HepG2 (cell line): ENCODE measurements around the gene RREB1. TPM values are rescaled to one million over a fixed set of nuclear protein-coding genes. Genes with fewer than 3 reads are reported as not detected.

Experiments used
- ATAC-seq: fragments of 200-7000 bp; cut with Tn5 transposase; 3 replicates; pipeline ENCODE4 v1.9.1; 2020; ENCODE audit warnings: mild to moderate bottlenecking, moderate library complexity
- BruUV-seq: library from RNA; stranded (reverse); fragments of 400-500 nt; replicated peaks from 2 replicates; lab custom pipeline; 2021; lab: Mats Ljungman, UMichigan
- CTCF ChIA-PET: fragments of 300-600 bp; formaldehyde crosslinking; extraction: SDS; loops from one replicate; lab custom pipeline; 2021; ENCODE audit warnings: low total read pairs, inconsistent platforms, low intra/inter-chr PET ratio; lab: Yijun Ruan, JAX
- POLR2A ChIA-PET: fragments of 350-600 bp; sonication (Branson Sonifier 250); formaldehyde crosslinking; loops from one replicate; lab custom pipeline; 2020; ENCODE audit warnings: antibody characterized with exemption, inconsistent platforms; lab: Yijun Ruan, JAX
- DNase-seq: peaks from one replicate; pipeline ENCODE4 v3.0.0-alpha.2; 2015; ENCODE audit warnings: low spot score
- FAIRE-seq: peaks from 3 replicates; lab custom pipeline; 2011; peaks lifted over from hg19 to GRCh38; lab: Jason Lieb, UNC
- H2AFZ ChIP-seq: one replicate; pipeline ENCODE4 v1.6.1; 2011; ENCODE audit warnings: low read length, inconsistent platforms
- H3K27ac ChIP-seq: fragments of 300-600 bp; 3 replicates; pipeline ENCODE4 v1.8.0; 2011; ENCODE audit warnings: mixed run types, mild to moderate bottlenecking, mixed read lengths, low read length, inconsistent platforms; ENCODE audit not compliant: insufficient read depth; ENCODE audit errors: extremely low read length
- H3K27me3 ChIP-seq, 2 experiments: fragments of 200-600 bp in 1 of 2; 2 replicates in 1 of 2; 3 replicates in 1 of 2; pipeline versions ENCODE4 v1.6.0 to v1.8.0; 2011; ENCODE audit warnings: low read length in 2 of 2, mild to moderate bottlenecking in 2 of 2, moderate library complexity in 2 of 2, inconsistent platforms in 1 of 2; ENCODE audit not compliant: insufficient read depth in 2 of 2, control insufficient read depth in 1 of 2
- H3K36me3 ChIP-seq, 2 experiments: fragments of 200-600 bp in 1 of 2; replicated peaks in 1 of 2; 2 replicates in 1 of 2; 3 replicates in 1 of 2; pipeline versions ENCODE4 v1.5.1 to v1.8.0; 2011; ENCODE audit warnings: low read length in 2 of 2, inconsistent platforms in 1 of 2; ENCODE audit not compliant: insufficient read depth in 2 of 2, control insufficient read depth in 1 of 2
- H3K4me1 ChIP-seq: 2 replicates; pipeline ENCODE4 v1.5.1; 2012; ENCODE audit warnings: low read length, inconsistent platforms; ENCODE audit not compliant: insufficient read depth
- H3K4me2 ChIP-seq: 2 replicates; pipeline ENCODE4 v1.6.0; 2011; ENCODE audit warnings: low read depth, low read length, inconsistent platforms
- H3K4me3 ChIP-seq, 3 experiments: fragments of 200-600 bp in 1 of 3; sonication (generic), shearing (Covaris generic) in 1 of 3; replicated peaks in 1 of 3; 2 replicates each; pipeline ENCODE4 v1.5.1; 2011 to 2016; ENCODE audit warnings: low read length in 3 of 3, inconsistent platforms in 2 of 3, low read depth in 2 of 3, mild to moderate bottlenecking in 2 of 3, control low read depth in 1 of 3, mixed read lengths in 1 of 3; ENCODE audit not compliant: insufficient read depth in 1 of 3
- H3K79me2 ChIP-seq: one replicate; pipeline ENCODE4 v1.6.1; 2011; ENCODE audit warnings: low read length, inconsistent platforms; ENCODE audit not compliant: insufficient read depth
- H3K9ac ChIP-seq: 2 replicates; pipeline ENCODE4 v1.6.0; 2011; ENCODE audit warnings: mild to moderate bottlenecking, low read depth, low read length, inconsistent platforms; ENCODE audit not compliant: insufficient read depth
- H3K9me3 ChIP-seq: 2 replicates; pipeline ENCODE4 v1.5.1; 2012; ENCODE audit warnings: mild to moderate bottlenecking, low read length
- H4K20me1 ChIP-seq: 2 replicates; pipeline ENCODE4 v1.6.0; 2011; ENCODE audit warnings: inconsistent platforms, mild to moderate bottlenecking, low read length, moderate library complexity; ENCODE audit not compliant: insufficient read depth
- AHDC1 ChIP-seq: sonication (generic); formaldehyde crosslinking; IDR thresholded peaks from 2 replicates; pipeline ENCODE4 v1.5.1; 2020; ENCODE audit warnings: mild to moderate bottlenecking, missing genetic modification reagents, borderline replicate concordance
- FOSL2 ChIP-seq: sonication (generic); formaldehyde crosslinking; IDR thresholded peaks from 2 replicates; pipeline ENCODE4 v1.4.0; 2020; ENCODE audit warnings: missing genetic modification reagents
- IRF1 ChIP-seq: sonication (generic); formaldehyde crosslinking; IDR thresholded peaks from 2 replicates; pipeline ENCODE4 v1.4.0; 2020; ENCODE audit warnings: low read depth, mild to moderate bottlenecking, missing genetic modification reagents
- MBNL3 ChIP-seq: fragments of 250-450 bp; sonication (Bioruptor Pico); conservative IDR thresholded peaks from 2 replicates; pipeline ENCODE4 v1.8.0; 2022; ENCODE audit warnings: mild to moderate bottlenecking, inconsistent platforms
- MEIS1 ChIP-seq: sonication (generic); formaldehyde crosslinking; IDR thresholded peaks from 2 replicates; pipeline ENCODE4 v1.9.0; 2021; ENCODE audit warnings: mild to moderate bottlenecking, missing genetic modification reagents, moderate library complexity, borderline replicate concordance
- NR3C1 ChIP-seq: sonication (generic); formaldehyde crosslinking; IDR thresholded peaks from 2 replicates; pipeline ENCODE4 v1.4.0; 2020; ENCODE audit warnings: missing genetic modification reagents
- POGZ ChIP-seq: sonication (generic); formaldehyde crosslinking; IDR thresholded peaks from 2 replicates; pipeline ENCODE4 v1.4.0; 2020; ENCODE audit warnings: mild to moderate bottlenecking, missing genetic modification reagents
- RARA ChIP-seq: IDR thresholded peaks from 2 replicates; pipeline ENCODE4 v1.6.1; 2016; ENCODE audit warnings: missing genetic modification reagents, missing compliant biosample characterization
- SOX6 ChIP-seq, 2 experiments: fragments of 450-650 bp in 1 of 2; sonication (generic) in 1 of 2; formaldehyde crosslinking in 1 of 2; IDR thresholded peaks; 2 replicates each; pipeline versions ENCODE4 v1.4.0 to v1.6.1; 2017 to 2020; ENCODE audit warnings: antibody characterized with exemption in 1 of 2, mild to moderate bottlenecking in 1 of 2, missing genetic modification reagents in 1 of 2
- TBX2 ChIP-seq: sonication (generic); formaldehyde crosslinking; IDR thresholded peaks from 2 replicates; pipeline ENCODE4 v1.5.0; 2020; ENCODE audit warnings: missing genetic modification reagents, mild to moderate bottlenecking, borderline replicate concordance
- ZFP62 ChIP-seq: sonication (generic); formaldehyde crosslinking; IDR thresholded peaks from 2 replicates; pipeline ENCODE4 v1.4.0; 2020; ENCODE audit warnings: missing genetic modification reagents
- ZNF616 ChIP-seq: sonication (generic); formaldehyde crosslinking; IDR thresholded peaks from 2 replicates; pipeline ENCODE4 v1.5.0; 2020; ENCODE audit warnings: low read depth, mild to moderate bottlenecking, missing genetic modification reagents
- WGBS: methylation state at CpG from one replicate; pipeline ENCODE4 v1.1.6; 2017; ENCODE audit warnings: low lambda C conversion rate; 5-methylcytosine and 5-hydroxymethylcytosine counted together
- in situ Hi-C: cut with HindIII; loops from 2 replicates; pipeline ENCODE4 v1.10.0; 2017; ENCODE audit warnings: low pct_unique_long_range_greater_than_20kb; ENCODE audit not compliant: extremely low pct_ligation_motif_present
- intact Hi-C: fragments of 100-400 bp; cut with micrococcal nuclease; formaldehyde crosslinking; loops from one replicate; pipeline ENCODE4 v1.10.0; 2022; ENCODE audit not compliant: unreplicated experiment
- polyA plus RNA-seq, 8 experiments: library from polyadenylated mRNA; depleted of rRNA in 3 of 8; stranded (reverse) in 7 of 8; unstranded in 1 of 8; fragments of >200 nt; fragmentation: Illumina TruSeq in 4 of 8; extraction: Trizol in 4 of 8; gene quantifications; 2 replicates each; pipeline versions ENCODE4 v1.2.1 to v1.2.3, GENCODE V29; 2011 to 2016; ENCODE audit warnings: low read depth in 4 of 8, missing spikeins in 1 of 8, mixed read lengths in 1 of 8; ENCODE audit not compliant: insufficient read depth in 1 of 8
- total RNA-seq, 5 experiments: library from RNA; depleted of rRNA; stranded (reverse); fragments of >200 nt; fragmentation: Illumina TruSeq; extraction: Trizol; gene quantifications; 2 replicates each; pipeline ENCODE4 v1.2.3, GENCODE V29; 2016; ENCODE audit warnings: low read depth in 1 of 5

RREB1 gene
- total and polyA plus RNA-seq, 2 of the 13 experiments (the other 11 are each of a cell fraction or from before 2014, with no cell fraction given): 6.1 to 23.2 TPM

GRCh38 chr6:7236306-7237209 lies 128.8 kb downstream of the RREB1 start:
- in situ Hi-C loops: no loop called here
- Histone ChIP-seq H2AFZ (no peak overlapping the region), H3K4me1 (peaks cover 81% of the 10 kb centered on the region), H3K4me3 (no peak overlapping the region), H3K9me3 (no peaks in the 10 kb centered on the region), H3K4me2 (peak overlapping the region; percentile 38), H3K27me3 (no peaks in the 10 kb centered on the region), H3K9ac (peak overlapping the region; percentile 6; the same call in 1 of the 2 replicates), H3K27ac (peak overlapping the region; percentile 60), H3K36me3 (peaks cover 14 to 51% of the 10 kb centered on the region in 2 experiments), H4K20me1 (peaks cover 16% of the 10 kb centered on the region; the same call in 1 of the 2 replicates), H3K79me2 (peaks cover 12% of the 10 kb centered on the region)
- POLR2A ChIA-PET: interaction anchor here (0.6 kb wide), 1 partner anchor 25 kb away, joined by 3 read pairs; no protein-coding TSS in a partner anchor
- no TSS peak for BruUV-seq
- FAIRE-seq (no peak), DNase-seq (no peak), ATAC-seq (no peak)
- CTCF ChIA-PET: no interaction called here
- intact Hi-C loops: no loop called here
- WGBS: 65% methylated on average over 8 of the region's 8 CpGs
- TF ChIP-seq ZFP62 (CRISPR knock-in tag) (no peak), NR3C1 (no peak), RARA (CRISPR knock-in tag) (peak; percentile 67), MEIS1 (no peak), ZNF616 (CRISPR knock-in tag) (no peak), POGZ (CRISPR knock-in tag) (peak; percentile 39; the same call in 1 of the 2 replicates), IRF1 (CRISPR knock-in tag) (no peak), AHDC1 (CRISPR knock-in tag) (0 out of 2 replicates have a peak, but pooled peaks have one; percentile 33), TBX2 (CRISPR knock-in tag) (no peak), MBNL3 (no peak), SOX6 (IDR thresholded peaks at IDR 0.05) (no peak), SOX6 (CRISPR knock-in tag; IDR thresholded peaks at IDR 0.05) (peak; percentile 34; the same call in 1 of the 2 replicates), FOSL2 (CRISPR knock-in tag) (peak; percentile 67)
